GM10266 (cell line): ENCODE data around the gene PROZ.

Experiments used
- DNase-seq: peaks from one replicate; pipeline ENCODE4 v3.0.0; 2012; ENCODE audit errors: extremely low spot score
- CTCF ChIP-seq: IDR thresholded peaks from 2 replicates; pipeline ENCODE4 v1.5.1; 2012; ENCODE audit warnings: mild to moderate bottlenecking, low read depth; ENCODE audit not compliant: control insufficient read depth, insufficient read depth; ENCODE audit errors: missing control alignments

PROZ gene

DNA sequence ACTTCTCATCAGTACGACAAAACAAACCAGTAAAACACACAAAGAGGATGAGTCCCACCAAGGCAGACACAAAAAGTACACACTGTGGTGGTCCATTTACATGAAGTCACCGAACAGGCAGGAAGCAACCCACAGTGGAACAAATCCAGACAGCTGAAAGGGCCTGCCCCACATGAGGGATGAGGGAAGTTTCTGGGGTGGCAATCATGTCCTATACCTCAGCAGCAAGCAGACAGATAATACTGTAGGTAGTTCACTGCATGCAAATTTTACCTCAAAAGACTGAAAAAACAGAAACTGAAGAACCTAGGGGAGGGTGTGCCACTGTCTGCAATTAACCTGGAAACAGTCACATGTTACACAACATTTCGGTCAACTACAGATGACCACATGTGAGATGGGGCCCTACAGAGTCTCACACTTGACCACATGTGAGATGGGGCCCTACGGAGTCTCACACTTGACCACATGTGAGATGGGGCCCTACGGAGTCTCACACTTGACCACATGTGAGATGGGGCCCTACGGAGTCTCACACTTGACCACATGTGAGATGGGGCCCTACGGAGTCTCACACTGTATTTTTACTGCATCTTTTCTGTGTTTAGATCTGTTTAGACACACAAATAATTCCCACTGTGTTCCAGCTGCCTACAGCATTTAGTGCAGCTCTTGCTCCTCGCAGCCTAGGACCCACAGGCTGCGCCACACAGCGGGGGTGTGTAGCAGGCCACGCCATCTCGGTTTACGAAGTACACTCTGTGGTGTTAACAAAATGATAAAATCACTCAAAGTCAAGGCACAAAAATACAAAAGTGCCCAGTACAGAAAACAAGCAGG lies 27.8 kb downstream of the PROZ start:
- peak; percentile 76 for DNase-seq
- TF ChIP-seq CTCF: no peak

DNA sequence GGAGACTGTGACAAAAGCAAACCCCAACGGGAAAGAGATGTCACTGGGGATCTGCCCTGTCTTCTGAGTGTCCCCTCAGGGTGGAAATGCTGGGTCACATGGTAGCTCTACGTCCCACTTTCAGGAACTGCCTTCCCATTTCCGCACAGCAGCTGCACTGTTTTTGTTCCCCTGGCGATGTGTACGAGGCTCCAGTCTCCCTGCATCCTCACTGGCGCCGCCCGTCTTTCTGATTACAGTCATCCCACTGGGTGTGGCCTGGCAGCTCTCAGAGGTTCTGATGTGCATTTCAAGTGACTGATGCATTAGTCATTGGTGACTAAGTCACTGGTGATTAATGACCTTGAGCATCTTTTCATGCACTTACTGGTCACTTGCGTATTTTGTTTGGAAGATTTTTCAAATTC lies 28.8 kb downstream of the PROZ start:
- no peak for DNase-seq
- no peak for TF ChIP-seq CTCF

DNA sequence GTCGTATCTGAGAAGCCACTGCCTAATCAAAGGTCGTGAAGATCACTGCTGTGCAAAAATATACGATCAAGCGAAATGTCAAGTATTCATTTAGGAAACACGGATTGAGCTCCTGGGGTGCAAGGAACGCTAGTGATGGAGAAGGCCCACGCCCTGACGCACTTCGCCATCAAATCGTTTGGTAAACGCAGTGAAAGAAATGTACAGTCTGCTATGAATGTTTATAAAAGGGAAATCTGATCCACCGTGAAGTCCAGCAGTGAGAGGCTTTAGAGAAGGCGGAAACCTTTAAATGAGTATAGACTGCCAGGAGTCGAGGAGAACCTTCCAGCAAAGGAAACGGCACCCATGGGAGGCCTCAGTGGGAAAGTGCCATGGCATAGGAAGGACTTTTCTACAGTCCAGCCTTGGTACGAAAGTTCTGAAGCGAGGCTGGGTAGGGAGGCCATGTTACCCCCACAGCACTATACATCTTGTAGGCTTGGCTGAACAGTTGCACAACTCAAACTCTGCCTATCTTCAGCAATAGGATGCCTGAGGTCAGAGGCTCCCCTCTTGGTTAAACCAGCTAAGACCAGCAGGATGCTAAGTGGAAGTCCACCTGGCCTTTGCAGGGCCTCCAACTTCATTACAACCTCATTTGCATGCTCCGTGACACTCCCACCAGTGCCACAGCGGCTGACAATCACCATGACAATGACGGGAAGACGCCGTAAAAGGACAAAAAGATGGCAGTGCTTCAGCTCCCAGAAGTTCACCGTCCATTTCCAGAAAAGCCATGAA lies 29.6 kb downstream of the PROZ start:
- TF ChIP-seq CTCF: no peak

DNA sequence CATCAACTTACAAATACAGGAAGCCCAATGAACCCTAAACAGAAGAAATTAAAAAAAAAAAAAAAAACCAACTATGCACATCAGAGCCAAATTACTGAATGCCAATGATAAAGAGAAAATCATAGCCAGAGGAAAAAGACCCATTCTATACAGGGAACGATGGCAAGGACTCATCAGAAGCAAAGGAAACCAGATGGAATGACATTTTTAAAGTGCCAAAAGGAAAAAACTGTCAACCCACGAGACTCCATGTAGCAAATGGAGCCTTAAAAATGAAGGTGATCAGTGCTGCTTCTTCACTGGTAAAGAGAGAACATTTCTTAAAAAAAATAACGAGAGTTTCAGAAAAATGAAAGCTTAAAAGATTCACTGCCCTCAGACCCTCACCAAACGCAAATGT lies 31.7 kb downstream of the PROZ start:
- no peak for DNase-seq
- TF ChIP-seq CTCF: no peak

More for the DNA sequence above, 29.6 kb downstream of the PROZ start:
- DNase-seq: no peak

- no peak for DNase-seq
- no peak for TF ChIP-seq CTCF
Observed at GRCh38 chr13:113192279-113192678, 33.8 kb downstream of the PROZ start.

DNA sequence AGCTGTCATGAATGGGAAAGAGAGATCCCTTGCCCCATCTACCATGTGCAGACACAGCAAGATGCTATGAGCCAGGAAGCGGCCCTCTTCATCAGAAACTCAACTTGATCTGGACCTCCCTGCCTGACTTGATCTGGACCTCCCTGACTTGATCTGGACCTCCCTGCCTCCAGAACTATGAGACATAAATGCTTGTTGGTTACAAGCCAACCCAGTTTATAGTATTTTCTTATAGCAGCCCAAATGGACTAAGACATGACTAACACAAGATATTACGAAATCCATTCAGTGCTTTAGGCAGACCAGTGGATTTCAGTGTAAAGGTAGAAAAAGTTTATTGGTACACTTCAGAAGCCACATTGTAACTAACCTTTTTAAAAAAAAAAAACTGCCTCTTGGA lies 34.5 kb downstream of the PROZ start:
- no peak for TF ChIP-seq CTCF
- DNase-seq: no peak

GRCh38 chr13:113195360-113195759 lies 36.9 kb downstream of the PROZ start:
- TF ChIP-seq CTCF: no peak
- no peak for DNase-seq
